Tibial nerve (tissue), 4 donors: ENCODE data around the gene SMIM41. TPM values are rescaled to one million over a fixed set of nuclear protein-coding genes. Genes with fewer than 3 reads are reported as not detected.
"Not testable (repeated sequence)": the region's sequence is repeated elsewhere in the genome, so short reads cannot be mapped to it uniquely, and the experiment has no call there.

Experiments
- DNase-seq, 2 donors: peaks; one replicate each; pipeline ENCODE4 v3.0.0-alpha.2; 2019; ENCODE audit warnings: low spot score in 2 of 2
- H3K27ac ChIP-seq, 4 donors: fragments of 200-600 bp; sonication (generic) in 3 of 4; one replicate each; pipeline ENCODE4 v1.5.1; 2017 to 2019; ENCODE audit warnings: mild to moderate bottlenecking in 1 of 4
- H3K27me3 ChIP-seq, 2 donors: fragments of 200-600 bp; sonication (generic) in 1 of 2; one replicate each; pipeline versions ENCODE4 v1.5.1 to v1.6.0; 2017 to 2019
- H3K36me3 ChIP-seq, 3 donors: fragments of 200-600 bp; sonication (generic); one replicate each; pipeline ENCODE4 v1.5.1; 2018 to 2019
- H3K4me1 ChIP-seq, 4 donors: fragments of 200-600 bp; sonication (generic) in 3 of 4; one replicate each; pipeline ENCODE4 v1.5.1; 2017 to 2019
- H3K4me3 ChIP-seq, 4 donors: fragments of 200-600 bp; sonication (generic) in 3 of 4; one replicate each; pipeline ENCODE4 v1.5.1; 2017 to 2019; ENCODE audit warnings: mild to moderate bottlenecking in 1 of 4, moderate library complexity in 1 of 4
- H3K9me3 ChIP-seq, 4 donors: fragments of 200-600 bp; sonication (generic) in 3 of 4; one replicate each; pipeline ENCODE4 v1.5.1; 2017 to 2019
- CTCF ChIP-seq, 5 experiments: fragments of 200-600 bp in 3 of 5; fragments of 450-650 bp in 2 of 5; sonication (generic) in 3 of 5; IDR thresholded peaks; one replicate each; pipeline ENCODE4 v1.5.1; 2016 to 2019; ENCODE audit warnings: antibody characterized with exemption in 5 of 5, mild to moderate bottlenecking in 3 of 5, moderate library complexity in 2 of 5
- EP300 ChIP-seq, 2 donors: sonication (generic); formaldehyde crosslinking; IDR thresholded peaks; one replicate each; pipeline ENCODE4 v1.6.1; 2017; ENCODE audit warnings: antibody characterized with exemption in 2 of 2, mild to moderate bottlenecking in 1 of 2
- POLR2A ChIP-seq, 2 donors: fragments of 450-650 bp; IDR thresholded peaks; one replicate each; pipeline ENCODE4 v1.6.1; 2017; ENCODE audit warnings: antibody characterized with exemption in 2 of 2, mild to moderate bottlenecking in 2 of 2, moderate library complexity in 2 of 2
- WGBS, 2 donors: methylation state at CpG; one replicate each; pipeline ENCODE4 v1.1.5; 2018; 5-methylcytosine and 5-hydroxymethylcytosine counted together
- total RNA-seq, 4 donors: library from RNA; depleted of rRNA; stranded (reverse); fragments of >200 nt; gene quantifications; one replicate each; pipeline ENCODE4 v1.1.0, GENCODE V29; 2016

Gene SMIM41
- total RNA-seq, 4 donors from 2014 or later, result 16.5 to 78.7 (median 39.3) TPM

DNA sequence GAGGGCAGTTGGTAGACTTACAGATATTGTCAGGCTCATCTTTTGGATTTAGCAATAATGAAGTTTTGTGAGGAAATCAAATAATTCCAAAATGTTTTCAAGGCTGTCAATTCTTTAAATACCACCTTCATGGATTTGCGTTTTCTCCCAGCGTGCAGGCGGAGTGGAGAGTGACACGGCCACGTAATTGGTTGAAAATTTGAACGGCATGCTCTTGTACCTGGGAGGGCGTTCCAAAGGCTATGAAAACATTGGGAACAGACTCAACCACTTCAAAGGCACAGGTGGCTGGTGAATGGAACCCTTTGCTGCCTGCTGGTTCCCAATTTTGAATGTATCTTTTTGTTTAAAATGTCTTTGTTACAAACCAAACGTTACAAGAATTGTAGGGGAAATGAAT is 12.4 kb downstream of the SMIM41 start:
- DNase-seq, result no peak
- WGBS, 2 donors, result 65 to 75% methylated on average over 8 of the region's 8 CpGs

GRCh38 chr12:52093346-52093745 is 13.8 kb downstream of the SMIM41 start:
- no peak overlapping the region for H3K27ac ChIP-seq
- no peak for DNase-seq
- H3K4me3 ChIP-seq, result no peak overlapping the region
- H3K27me3 ChIP-seq, result peaks cover 0 to 5% of the 10 kb centered on the region in 2 donors
- H3K9me3 ChIP-seq, result no peaks in the 10 kb centered on the region
- 82 to 89% methylated on average over 7 of the region's 7 CpGs for WGBS, 2 donors
- H3K4me1 ChIP-seq, result no peaks in the 10 kb centered on the region
- TF ChIP-seq EP300 (IDR thresholded peaks at IDR 0.05) (no peak), POLR2A (IDR thresholded peaks at IDR 0.05) (no peak), CTCF (IDR thresholded peaks at IDR 0.05) (no peak)
- H3K36me3 ChIP-seq, result no peaks in the 10 kb centered on the region

More for the DNA sequence above, 12.4 kb downstream of the SMIM41 start:
- H3K27ac ChIP-seq, result no peak overlapping the region
- TF ChIP-seq CTCF (IDR thresholded peaks at IDR 0.05) (no peak), POLR2A (IDR thresholded peaks at IDR 0.05) (no peak), EP300 (IDR thresholded peaks at IDR 0.05) (no peak)
- H3K9me3 ChIP-seq, result no peaks in the 10 kb centered on the region
- no peaks in the 10 kb centered on the region for H3K36me3 ChIP-seq
- H3K4me3 ChIP-seq, result no peak overlapping the region
- peaks cover 0 to 5% of the 10 kb centered on the region in 2 donors for H3K27me3 ChIP-seq
- H3K4me1 ChIP-seq, result no peaks in the 10 kb centered on the region

- no peaks in the 10 kb centered on the region for H3K4me1 ChIP-seq
- no peaks in the 10 kb centered on the region for H3K9me3 ChIP-seq
- TF ChIP-seq POLR2A (IDR thresholded peaks at IDR 0.05) (no peak), CTCF (IDR thresholded peaks at IDR 0.05) (no peak), EP300 (IDR thresholded peaks at IDR 0.05) (no peak)
- H3K4me3 ChIP-seq, result no peak overlapping the region
- 93 to 95% methylated on average over 15 of the region's 15 CpGs for WGBS, 2 donors
- peaks cover 0 to 16% of the 10 kb centered on the region in 2 donors for H3K27me3 ChIP-seq
- H3K36me3 ChIP-seq, result no peaks in the 10 kb centered on the region
- no peak overlapping the region for H3K27ac ChIP-seq
- no peak for DNase-seq
These were observed 17.0 kb downstream of the SMIM41 start for GRCh38 chr12:52096332-52097044.

DNA sequence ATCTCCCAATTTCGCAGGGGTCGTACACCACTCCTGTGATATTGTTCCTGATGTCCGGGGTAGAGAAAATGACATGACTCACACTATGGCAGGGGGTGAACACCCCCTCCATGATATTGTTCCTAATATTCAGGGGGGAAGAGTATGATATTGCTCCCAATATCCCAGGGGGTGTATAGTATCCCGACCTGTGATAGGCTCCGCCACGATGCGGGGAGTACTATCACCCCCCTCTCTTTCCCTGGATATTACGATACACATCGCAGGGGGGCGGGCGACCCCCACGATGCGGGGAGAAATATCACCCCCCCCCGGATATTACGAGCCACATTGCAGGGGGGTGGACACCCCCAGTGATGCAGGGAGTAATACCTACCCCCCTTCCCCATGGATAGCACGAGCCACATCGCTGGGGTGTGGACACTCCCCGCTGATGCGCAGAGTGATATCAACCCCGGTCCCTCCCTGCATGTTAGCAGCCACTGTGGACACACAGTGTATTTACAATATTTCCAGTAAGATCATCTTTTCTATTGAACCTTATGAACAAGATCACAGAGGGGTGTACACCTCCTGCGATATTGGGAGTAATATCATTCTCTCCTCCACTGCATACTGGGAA is 17.7 kb downstream of the SMIM41 start:
- no peak for DNase-seq
- 86 to 89% methylated on average over 18 to 21 of the region's 21 CpGs for WGBS, 2 donors
- no peak overlapping the region for H3K4me3 ChIP-seq
- H3K4me1 ChIP-seq, result no peaks in the 10 kb centered on the region
- TF ChIP-seq CTCF (IDR thresholded peaks at IDR 0.05), result no peak
- TF ChIP-seq EP300 (IDR thresholded peaks at IDR 0.05), result no peak
- no peak for TF ChIP-seq POLR2A (IDR thresholded peaks at IDR 0.05)
- no peaks in the 10 kb centered on the region for H3K36me3 ChIP-seq
- H3K27ac ChIP-seq, result no peak overlapping the region
- no peaks in the 10 kb centered on the region for H3K9me3 ChIP-seq
- peaks cover 0 to 16% of the 10 kb centered on the region in 2 donors for H3K27me3 ChIP-seq

DNA sequence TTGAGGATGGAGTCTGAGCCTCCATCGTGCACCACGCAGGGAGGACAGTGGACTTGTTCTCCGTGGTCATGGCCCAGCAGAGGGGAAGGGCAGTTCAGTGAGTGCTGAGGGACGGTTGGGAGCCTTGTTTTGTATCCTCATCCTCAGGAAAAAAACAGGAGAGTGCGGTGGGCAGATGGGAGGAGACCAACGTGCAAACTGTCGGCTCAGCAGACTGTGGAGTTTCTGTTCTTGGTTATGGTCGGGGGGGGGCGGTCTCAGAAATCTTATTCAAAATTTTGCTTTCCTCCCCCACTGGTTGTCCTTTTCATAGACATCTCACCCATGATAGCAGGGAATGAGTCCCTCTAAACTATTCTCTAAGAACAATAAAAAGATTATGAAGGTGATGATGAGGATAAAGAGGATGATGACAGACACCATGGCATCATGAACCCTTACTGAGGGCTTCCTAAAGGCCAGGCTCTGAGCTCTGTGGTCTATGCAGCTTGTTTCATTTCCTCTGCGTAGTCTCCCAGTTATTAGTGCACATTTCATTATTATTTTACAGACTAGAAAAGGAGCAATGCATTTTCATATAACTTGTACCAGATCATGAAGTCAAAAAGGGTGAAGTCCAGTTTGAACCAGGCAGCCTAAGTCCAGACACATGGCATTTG is 25.1 kb downstream of the SMIM41 start:
- not testable (repeated sequence) for H3K9me3 ChIP-seq, H3K4me1 ChIP-seq, H3K36me3 ChIP-seq, DNase-seq, H3K27me3 ChIP-seq, H3K4me3 ChIP-seq, H3K27ac ChIP-seq
- 53 to 59% methylated on average over 6 to 10 of the region's 10 CpGs for WGBS, 2 donors

DNA sequence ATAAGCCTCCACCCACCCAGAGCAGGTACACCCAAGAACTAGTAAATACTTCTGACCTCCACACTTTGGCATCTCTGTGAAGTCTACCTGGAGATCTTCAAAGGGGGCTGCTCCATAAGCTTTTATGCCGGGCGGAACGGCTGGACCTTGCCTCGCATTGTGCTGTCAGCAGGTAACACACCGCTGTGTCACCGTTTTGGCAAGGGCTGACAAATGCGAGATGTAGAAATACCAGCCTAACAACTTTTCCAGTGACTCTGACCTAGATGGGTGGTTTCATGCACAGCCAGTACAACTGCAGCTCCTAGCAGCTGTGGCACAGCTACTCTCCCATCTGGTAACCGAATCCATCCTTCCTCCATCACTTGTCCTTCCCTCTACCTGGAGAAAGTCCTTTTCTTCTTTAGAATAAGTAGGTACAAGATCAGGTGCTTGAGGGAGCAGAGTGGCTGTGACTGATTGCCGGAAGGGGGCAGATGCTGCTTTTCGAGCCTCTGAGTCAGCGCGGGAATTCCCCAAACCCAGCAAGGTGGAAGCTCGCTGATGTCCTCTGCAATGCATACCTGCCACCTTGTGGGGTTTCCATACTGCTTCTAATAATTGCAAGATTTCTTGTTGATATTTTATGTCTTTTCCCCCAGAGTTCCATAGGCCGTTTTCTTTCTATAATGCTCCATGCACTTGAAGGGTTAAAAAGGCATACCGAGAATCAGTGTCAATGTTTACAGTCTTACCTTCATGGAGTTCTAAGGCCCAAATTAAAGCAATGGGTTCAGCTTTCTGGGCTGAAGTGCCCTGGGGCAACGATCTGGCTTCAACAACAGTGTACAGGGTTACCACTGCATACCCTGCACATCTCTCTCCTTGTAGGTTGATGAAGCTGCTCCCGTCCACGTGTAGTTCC is 37.0 kb downstream of the SMIM41 start:
- 57 to 68% methylated on average over 18 of the region's 18 CpGs for WGBS, 2 donors
- not testable (repeated sequence) for DNase-seq, H3K4me1 ChIP-seq, H3K4me3 ChIP-seq, H3K27ac ChIP-seq, H3K9me3 ChIP-seq, H3K36me3 ChIP-seq
- peaks cover 0 to 11% of the 10 kb centered on the region in 2 donors for H3K27me3 ChIP-seq

GRCh38 chr12:52117806-52118475 is 38.4 kb downstream of the SMIM41 start:
- not testable (repeated sequence) for H3K36me3 ChIP-seq, H3K27ac ChIP-seq, H3K4me3 ChIP-seq, H3K4me1 ChIP-seq, H3K9me3 ChIP-seq, DNase-seq
- 82 to 85% methylated on average over 19 to 20 of the region's 20 CpGs for WGBS, 2 donors
- peaks cover 0 to 14% of the 10 kb centered on the region in 2 donors for H3K27me3 ChIP-seq
